Endothelial cell (in vitro differentiated cells): Measurements from ENCODE around the gene KRT5. TPM values are rescaled to one million over a fixed set of nuclear protein-coding genes. Genes with fewer than 3 reads are reported as not detected.

ENCODE experiments used
- DNase-seq: peaks from one replicate; pipeline ENCODE4 v3.0.0; 2021; ENCODE audit warnings: low spot score
- H3K27ac Mint-ChIP-seq: one replicate; pipeline ENCODE4 v1.8.0; 2021; ENCODE audit warnings: mixed read lengths, inconsistent platforms; ENCODE audit not compliant: unreplicated experiment
- H3K27me3 Mint-ChIP-seq: one replicate; pipeline ENCODE4 v1.8.0; 2021; ENCODE audit warnings: mild to moderate bottlenecking, moderate library complexity, mixed read lengths, inconsistent platforms; ENCODE audit not compliant: unreplicated experiment
- H3K36me3 Mint-ChIP-seq: one replicate; pipeline ENCODE4 v1.8.0; 2021; ENCODE audit warnings: mild to moderate bottlenecking, low read depth, mixed read lengths, inconsistent platforms; ENCODE audit not compliant: unreplicated experiment
- H3K4me1 Mint-ChIP-seq: one replicate; pipeline ENCODE4 v1.8.0; 2021; ENCODE audit warnings: mild to moderate bottlenecking, mixed read lengths, inconsistent platforms; ENCODE audit not compliant: unreplicated experiment
- H3K4me3 Mint-ChIP-seq: one replicate; pipeline ENCODE4 v1.8.0; 2021; ENCODE audit warnings: mild to moderate bottlenecking, mixed read lengths, inconsistent platforms; ENCODE audit not compliant: unreplicated experiment
- H3K9me3 Mint-ChIP-seq: one replicate; pipeline ENCODE4 v1.8.0; 2021; ENCODE audit warnings: mixed read lengths, inconsistent platforms; ENCODE audit not compliant: unreplicated experiment
- CTCF ChIP-seq: fragments of 200-600 bp; sonication (generic); IDR thresholded peaks from one replicate; pipeline ENCODE4 v1.5.0; 2021; ENCODE audit warnings: antibody characterized with exemption; ENCODE audit not compliant: unreplicated experiment
- total RNA-seq: library from RNA; stranded (reverse); fragmentation: NEBNext Ultra II Directional; extraction: Animal tissue kit (Norgen Biotek cat#: 25700); gene quantifications from one replicate; pipeline ENCODE4 v1.2.1, GENCODE V29; 2021; ENCODE audit not compliant: unreplicated experiment

KRT5 gene
- total RNA-seq, 1 donor from 2014 or later: not detected

GRCh38 chr12:52525661-52526499, 5.7 kb upstream of the KRT5 start:
- no peak for DNase-seq
- peaks cover 4% of the 10 kb centered on the region for H3K27me3 Mint-ChIP-seq
- no peaks in the 10 kb centered on the region for H3K4me1 Mint-ChIP-seq

GRCh38 chr12:52524898-52525591, 4.9 kb upstream of the KRT5 start:
- Mint-ChIP-seq H3K27ac (no peak overlapping the region), H3K4me1 (no peaks in the 10 kb centered on the region), H3K9me3 (no peaks in the 10 kb centered on the region), H3K36me3 (no peaks in the 10 kb centered on the region), H3K4me3 (no peak overlapping the region), H3K27me3 (peaks cover 4% of the 10 kb centered on the region)
- DNase-seq: no peak
- TF ChIP-seq CTCF: no peak

More at GRCh38 chr12:52525661-52526499, 5.7 kb upstream of the KRT5 start:
- no peak overlapping the region for H3K27ac Mint-ChIP-seq
- H3K36me3 Mint-ChIP-seq: no peaks in the 10 kb centered on the region
- no peaks in the 10 kb centered on the region for H3K9me3 Mint-ChIP-seq
- no peak for TF ChIP-seq CTCF
- no peak overlapping the region for H3K4me3 Mint-ChIP-seq

DNA sequence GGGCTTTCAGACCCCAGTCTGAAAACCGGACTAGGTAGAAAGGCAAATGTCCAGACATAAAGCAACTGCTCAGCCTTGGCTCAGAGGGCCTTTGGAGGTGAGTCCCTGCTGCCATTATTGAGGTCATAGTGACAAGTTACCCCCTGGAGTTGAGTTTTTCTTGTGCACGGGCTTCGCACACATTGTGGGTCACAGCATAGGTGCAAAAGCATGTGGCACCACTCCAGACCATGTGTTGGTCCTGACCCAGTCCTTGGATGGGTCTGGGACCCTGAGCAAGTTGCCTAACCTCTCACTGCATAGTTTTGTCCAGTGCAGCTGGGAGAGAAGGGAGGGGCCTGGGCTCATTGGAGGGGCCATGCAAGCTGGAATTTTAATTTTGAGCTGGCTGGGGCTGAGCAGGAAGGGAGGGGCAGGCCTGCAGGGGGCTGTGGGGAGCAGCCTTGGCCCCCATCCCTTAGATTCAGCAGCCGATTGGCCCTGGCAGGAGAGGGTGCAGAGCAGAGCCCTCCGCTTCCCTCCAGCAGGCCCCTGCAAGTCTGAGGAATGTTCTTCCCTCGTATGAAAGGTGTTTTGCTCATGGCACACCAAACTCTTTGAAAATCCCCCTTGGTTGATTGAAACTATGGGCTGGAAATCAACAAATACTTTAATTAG, 4.2 kb upstream of the KRT5 start:
- Mint-ChIP-seq H3K4me1 (no peaks in the 10 kb centered on the region), H3K27me3 (peaks cover 4% of the 10 kb centered on the region), H3K27ac (no peak overlapping the region), H3K9me3 (no peaks in the 10 kb centered on the region), H3K36me3 (no peaks in the 10 kb centered on the region), H3K4me3 (no peak overlapping the region)
- peak; percentile 0 for DNase-seq
- TF ChIP-seq CTCF: no peak

DNA sequence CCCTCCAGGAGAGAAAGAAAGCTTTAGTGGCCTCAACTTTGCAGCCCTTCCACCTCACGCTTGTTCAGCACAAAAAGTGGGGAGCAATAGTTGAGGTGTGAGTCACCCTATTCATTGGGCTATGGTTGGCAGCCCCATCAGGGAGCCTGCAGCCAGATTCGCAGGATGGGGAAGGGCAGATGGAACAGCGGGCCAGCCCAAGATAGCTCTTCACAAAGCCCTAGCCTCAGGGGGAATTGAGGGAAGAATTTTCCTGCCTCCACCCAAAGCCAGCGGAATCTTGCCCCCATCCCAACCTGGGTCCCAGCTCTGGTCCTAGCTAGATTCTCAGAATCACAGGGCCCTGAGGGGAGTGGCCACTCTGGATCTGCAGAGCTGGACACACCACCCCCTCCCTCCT, 3.6 kb upstream of the KRT5 start:
- no peaks in the 10 kb centered on the region for H3K9me3 Mint-ChIP-seq
- no peak overlapping the region for H3K4me3 Mint-ChIP-seq
- DNase-seq: peak; percentile 0
- H3K27ac Mint-ChIP-seq: no peak overlapping the region
- no peaks in the 10 kb centered on the region for H3K4me1 Mint-ChIP-seq
- H3K27me3 Mint-ChIP-seq: peaks cover 4% of the 10 kb centered on the region
- no peak for TF ChIP-seq CTCF
- H3K36me3 Mint-ChIP-seq: no peaks in the 10 kb centered on the region
